Esophagus muscularis mucosa (tissue), 3 donors: Measurements from ENCODE around the gene KLF16.

ENCODE experiments used
- POLR2A ChIP-seq: fragments of 450-650 bp; IDR thresholded peaks from one replicate; pipeline ENCODE4 v1.6.1; 2017; ENCODE audit warnings: antibody characterized with exemption, moderate library complexity, mild to moderate bottlenecking, low read depth
- TF ChIP-seq, protein P1 (sequence below), 3 experiments: fragments of 200-600 bp in 2 of 3; fragments of 450-650 bp in 1 of 3; sonication (generic) in 2 of 3; IDR thresholded peaks; one replicate each; pipeline ENCODE4 v1.5.1; 2017 to 2019; ENCODE audit warnings: antibody characterized with exemption in 3 of 3, mild to moderate bottlenecking in 2 of 3, moderate library complexity in 1 of 3

DNA sequence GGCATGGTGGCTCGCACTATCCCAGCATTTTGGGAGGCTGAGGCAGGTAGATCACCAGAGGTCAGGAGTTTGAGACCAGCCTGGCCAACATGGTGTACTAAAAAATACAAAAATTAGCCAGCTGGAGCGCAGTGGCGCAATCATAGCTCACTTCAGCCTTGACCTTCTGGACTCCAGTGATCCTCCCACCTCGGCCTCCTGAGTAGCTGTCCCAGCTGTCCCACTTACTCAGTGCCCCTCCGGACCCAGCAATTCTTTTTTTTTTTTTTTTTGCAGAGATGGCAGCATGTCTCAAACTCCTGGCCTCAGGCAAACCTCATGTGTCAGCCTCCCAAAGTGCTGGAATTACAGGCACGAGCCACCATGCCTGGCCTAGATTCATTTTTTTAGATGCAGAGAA lies 39.5 kb upstream of the KLF16 start:
- TF ChIP-seq, protein P1, sequence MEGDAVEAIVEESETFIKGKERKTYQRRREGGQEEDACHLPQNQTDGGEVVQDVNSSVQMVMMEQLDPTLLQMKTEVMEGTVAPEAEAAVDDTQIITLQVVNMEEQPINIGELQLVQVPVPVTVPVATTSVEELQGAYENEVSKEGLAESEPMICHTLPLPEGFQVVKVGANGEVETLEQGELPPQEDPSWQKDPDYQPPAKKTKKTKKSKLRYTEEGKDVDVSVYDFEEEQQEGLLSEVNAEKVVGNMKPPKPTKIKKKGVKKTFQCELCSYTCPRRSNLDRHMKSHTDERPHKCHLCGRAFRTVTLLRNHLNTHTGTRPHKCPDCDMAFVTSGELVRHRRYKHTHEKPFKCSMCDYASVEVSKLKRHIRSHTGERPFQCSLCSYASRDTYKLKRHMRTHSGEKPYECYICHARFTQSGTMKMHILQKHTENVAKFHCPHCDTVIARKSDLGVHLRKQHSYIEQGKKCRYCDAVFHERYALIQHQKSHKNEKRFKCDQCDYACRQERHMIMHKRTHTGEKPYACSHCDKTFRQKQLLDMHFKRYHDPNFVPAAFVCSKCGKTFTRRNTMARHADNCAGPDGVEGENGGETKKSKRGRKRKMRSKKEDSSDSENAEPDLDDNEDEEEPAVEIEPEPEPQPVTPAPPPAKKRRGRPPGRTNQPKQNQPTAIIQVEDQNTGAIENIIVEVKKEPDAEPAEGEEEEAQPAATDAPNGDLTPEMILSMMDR (IDR thresholded peaks at IDR 0.05): no peak
- no peak for TF ChIP-seq POLR2A
